GM12878 (cell line): ENCODE measurements around the gene UST. TPM values are rescaled to one million over a fixed set of nuclear protein-coding genes. Genes with fewer than 3 reads are reported as not detected.

Experiments
- CBX5 ChIP-seq: sonication (generic); IDR thresholded peaks from 2 replicates; pipeline ENCODE4 v1.6.1; 2016; ENCODE audit warnings: low read depth, moderate library complexity, mild to moderate bottlenecking, inconsistent platforms
- E4F1 ChIP-seq: fragments of 450-650 bp; IDR thresholded peaks from 2 replicates; pipeline ENCODE4 v1.6.1; 2018; ENCODE audit warnings: borderline replicate concordance, mild to moderate bottlenecking; ENCODE audit not compliant: partially characterized antibody
- FOS ChIP-seq: IDR thresholded peaks from 3 replicates; pipeline ENCODE4 v1.6.1; 2011; ENCODE audit warnings: borderline replicate concordance; ENCODE audit not compliant: insufficient read length; ENCODE audit errors: extremely low read depth
- GABPA ChIP-seq: IDR thresholded peaks from 2 replicates; pipeline ENCODE4 v1.6.1; 2014; ENCODE audit warnings: antibody characterized with exemption, low read depth, mild to moderate bottlenecking, inconsistent platforms
- LARP7 ChIP-seq: fragments of 450-650 bp; IDR thresholded peaks from 2 replicates; pipeline ENCODE4 v1.6.1; 2017; ENCODE audit warnings: mild to moderate bottlenecking
- NR2F1 ChIP-seq: fragments of 450-650 bp; conservative IDR thresholded peaks from 2 replicates; pipeline ENCODE4 v1.6.1; 2017; ENCODE audit warnings: mild to moderate bottlenecking
- NRF1 ChIP-seq: conservative IDR thresholded peaks from 2 replicates; pipeline ENCODE4 v1.6.1; 2011; ENCODE audit warnings: mild to moderate bottlenecking, low read depth, low read length, improper control_type of control experiment
- PAX5 ChIP-seq: IDR thresholded peaks from 2 replicates; pipeline ENCODE4 v1.6.1; 2011; ENCODE audit warnings: low read depth, low read length, borderline replicate concordance
- POU2F2 ChIP-seq: IDR thresholded peaks from 3 replicates; pipeline ENCODE4 v1.6.1; 2011; ENCODE audit warnings: low read depth, mild to moderate bottlenecking, low read length, borderline replicate concordance
- RUNX3 ChIP-seq: IDR thresholded peaks from 2 replicates; pipeline ENCODE4 v1.6.1; 2012; ENCODE audit warnings: low read length, inconsistent platforms
- SKIL ChIP-seq: fragments of 450-650 bp; IDR thresholded peaks from 2 replicates; pipeline ENCODE4 v1.6.1; 2017; ENCODE audit warnings: mild to moderate bottlenecking, low read depth, inconsistent platforms; ENCODE audit not compliant: poor library complexity, severe bottlenecking
- polyA plus RNA-seq, 11 experiments: library from polyadenylated mRNA; depleted of rRNA in 4 of 11; unstranded in 6 of 11; stranded (reverse) in 5 of 11; fragments of >200 nt; fragmentation: Nextera tagmentation in 4 of 11; fragmentation: Illumina TruSeq in 1 of 11; extraction: Ambion mirVana in 4 of 11; extraction: Trizol in 1 of 11; gene quantifications; 1 replicate in 1 of 11; 2 replicates in 10 of 11; pipeline versions ENCODE4 v1.2.1 to v1.2.3, GENCODE V29; 2011 to 2016; ENCODE audit warnings: inconsistent platforms in 2 of 11, missing spikeins in 2 of 11, low read depth in 1 of 11
- total RNA-seq, 4 experiments: library from RNA; depleted of rRNA in 3 of 4; stranded (reverse); fragments of >200 nt in 3 of 4; fragmentation: Illumina TruSeq in 1 of 4; extraction: Trizol in 1 of 4; gene quantifications; 2 replicates each; pipeline versions ENCODE4 v1.2.1 to v1.2.3, GENCODE V29; 2013 to 2021
- TF ChIP-seq, protein P1 (sequence below): fragments of 450-650 bp; IDR thresholded peaks from 2 replicates; pipeline ENCODE4 v1.6.1; 2017; ENCODE audit warnings: mild to moderate bottlenecking, moderate library complexity
- TF ChIP-seq, protein P2 (sequence below): fragments of 450-650 bp; IDR thresholded peaks from 2 replicates; pipeline ENCODE4 v1.6.1; 2017; ENCODE audit warnings: low read depth, mild to moderate bottlenecking, moderate library complexity

The UST gene
- total and polyA plus RNA-seq, 10 of the 15 experiments (the other 5 are each of a cell fraction or from before 2014, with no cell fraction given), result 0.74 to 43.3 (median 2.2) TPM

GRCh38 chr6:149053848-149054558, 307.2 kb downstream of the UST start (continued):
- TF ChIP-seq E4F1, result no peak
- no peak for TF ChIP-seq PAX5
- 0 out of 2 replicates have a peak, but pooled peaks have one; percentile 58 for TF ChIP-seq NR2F1
- TF ChIP-seq CBX5, result no peak
- peak; percentile 41; the same call in 1 of the 2 replicates for TF ChIP-seq LARP7
- peak; percentile 82 for TF ChIP-seq SKIL
- peak; percentile 45; the same call in 1 of the 2 replicates for TF ChIP-seq RUNX3
- peak; percentile 4; the same call in 1 of the 3 replicates for TF ChIP-seq POU2F2
- TF ChIP-seq, protein P1, sequence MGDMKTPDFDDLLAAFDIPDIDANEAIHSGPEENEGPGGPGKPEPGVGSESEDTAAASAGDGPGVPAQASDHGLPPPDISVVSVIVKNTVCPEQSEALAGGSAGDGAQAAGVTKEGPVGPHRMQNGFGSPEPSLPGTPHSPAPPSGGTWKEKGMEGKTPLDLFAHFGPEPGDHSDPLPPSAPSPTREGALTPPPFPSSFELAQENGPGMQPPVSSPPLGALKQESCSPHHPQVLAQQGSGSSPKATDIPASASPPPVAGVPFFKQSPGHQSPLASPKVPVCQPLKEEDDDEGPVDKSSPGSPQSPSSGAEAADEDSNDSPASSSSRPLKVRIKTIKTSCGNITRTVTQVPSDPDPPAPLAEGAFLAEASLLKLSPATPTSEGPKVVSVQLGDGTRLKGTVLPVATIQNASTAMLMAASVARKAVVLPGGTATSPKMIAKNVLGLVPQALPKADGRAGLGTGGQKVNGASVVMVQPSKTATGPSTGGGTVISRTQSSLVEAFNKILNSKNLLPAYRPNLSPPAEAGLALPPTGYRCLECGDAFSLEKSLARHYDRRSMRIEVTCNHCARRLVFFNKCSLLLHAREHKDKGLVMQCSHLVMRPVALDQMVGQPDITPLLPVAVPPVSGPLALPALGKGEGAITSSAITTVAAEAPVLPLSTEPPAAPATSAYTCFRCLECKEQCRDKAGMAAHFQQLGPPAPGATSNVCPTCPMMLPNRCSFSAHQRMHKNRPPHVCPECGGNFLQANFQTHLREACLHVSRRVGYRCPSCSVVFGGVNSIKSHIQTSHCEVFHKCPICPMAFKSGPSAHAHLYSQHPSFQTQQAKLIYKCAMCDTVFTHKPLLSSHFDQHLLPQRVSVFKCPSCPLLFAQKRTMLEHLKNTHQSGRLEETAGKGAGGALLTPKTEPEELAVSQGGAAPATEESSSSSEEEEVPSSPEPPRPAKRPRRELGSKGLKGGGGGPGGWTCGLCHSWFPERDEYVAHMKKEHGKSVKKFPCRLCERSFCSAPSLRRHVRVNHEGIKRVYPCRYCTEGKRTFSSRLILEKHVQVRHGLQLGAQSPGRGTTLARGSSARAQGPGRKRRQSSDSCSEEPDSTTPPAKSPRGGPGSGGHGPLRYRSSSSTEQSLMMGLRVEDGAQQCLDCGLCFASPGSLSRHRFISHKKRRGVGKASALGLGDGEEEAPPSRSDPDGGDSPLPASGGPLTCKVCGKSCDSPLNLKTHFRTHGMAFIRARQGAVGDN, result peak; percentile 98
- no peak for TF ChIP-seq GABPA
- TF ChIP-seq NRF1, result no peak
- TF ChIP-seq, protein P2, sequence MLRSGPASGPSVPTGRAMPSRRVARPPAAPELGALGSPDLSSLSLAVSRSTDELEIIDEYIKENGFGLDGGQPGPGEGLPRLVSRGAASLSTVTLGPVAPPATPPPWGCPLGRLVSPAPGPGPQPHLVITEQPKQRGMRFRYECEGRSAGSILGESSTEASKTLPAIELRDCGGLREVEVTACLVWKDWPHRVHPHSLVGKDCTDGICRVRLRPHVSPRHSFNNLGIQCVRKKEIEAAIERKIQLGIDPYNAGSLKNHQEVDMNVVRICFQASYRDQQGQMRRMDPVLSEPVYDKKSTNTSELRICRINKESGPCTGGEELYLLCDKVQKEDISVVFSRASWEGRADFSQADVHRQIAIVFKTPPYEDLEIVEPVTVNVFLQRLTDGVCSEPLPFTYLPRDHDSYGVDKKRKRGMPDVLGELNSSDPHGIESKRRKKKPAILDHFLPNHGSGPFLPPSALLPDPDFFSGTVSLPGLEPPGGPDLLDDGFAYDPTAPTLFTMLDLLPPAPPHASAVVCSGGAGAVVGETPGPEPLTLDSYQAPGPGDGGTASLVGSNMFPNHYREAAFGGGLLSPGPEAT, result peak; percentile 69
- TF ChIP-seq FOS, result no peak
